ENCODE data around the gene SLC6A20.

Gene SLC6A20

GRCh38 chr3:45800611-45801010, 4.3 kb upstream of the SLC6A20 start:
- DNase-seq = no peak

GRCh38 chr3:45799586-45799985, 3.2 kb upstream of the SLC6A20 start:
- DNase-seq = no peak

GRCh38 chr3:45798034-45798433, 1.7 kb upstream of the SLC6A20 start:
- no peak for DNase-seq

- DNase-seq = no peak
Measured at GRCh38 chr3:45796902-45797637, 734 bp upstream of the SLC6A20 start.

GRCh38 chr3:45795509-45795881, 841 bp downstream of the SLC6A20 start:
- DNase-seq = no peak

- DNase-seq = no peak
Measured at GRCh38 chr3:45794660-45795059, 1.7 kb downstream of the SLC6A20 start.

GRCh38 chr3:45794177-45794560, 2.2 kb downstream of the SLC6A20 start:
- DNase-seq = no peak

- DNase-seq = no peak
Measured at GRCh38 chr3:45793482-45794176, 2.7 kb downstream of the SLC6A20 start.

GRCh38 chr3:45792516-45793172, 3.7 kb downstream of the SLC6A20 start:
- DNase-seq = no peak

- DNase-seq = no peak
Measured at GRCh38 chr3:45792036-45792435, 4.3 kb downstream of the SLC6A20 start.

GRCh38 chr3:45790596-45790995, 5.7 kb downstream of the SLC6A20 start:
- DNase-seq = no peak

- DNase-seq = no peak
Measured at GRCh38 chr3:45789235-45789812, 7.0 kb downstream of the SLC6A20 start.

GRCh38 chr3:45787551-45787950, 8.8 kb downstream of the SLC6A20 start:
- no peak for DNase-seq

- no peak for DNase-seq
Measured at GRCh38 chr3:45786801-45787495, 9.4 kb downstream of the SLC6A20 start.

GRCh38 chr3:45785605-45786150, 10.7 kb downstream of the SLC6A20 start:
- DNase-seq = no peak

GRCh38 chr3:45783667-45784066, 12.7 kb downstream of the SLC6A20 start:
- DNase-seq = no peak

- DNase-seq = no peak
Measured at GRCh38 chr3:45782381-45782780, 14.0 kb downstream of the SLC6A20 start.

- DNase-seq = no peak
Measured at GRCh38 chr3:45781841-45782240, 14.5 kb downstream of the SLC6A20 start.

GRCh38 chr3:45781271-45781670, 15.1 kb downstream of the SLC6A20 start:
- no peak for DNase-seq

- DNase-seq = no peak
Measured at GRCh38 chr3:45779746-45780735, 16.3 kb downstream of the SLC6A20 start.

GRCh38 chr3:45778761-45779201, 17.6 kb downstream of the SLC6A20 start:
- DNase-seq = no peak

Measured in Kasumi-1 (cell line).